Hepatocyte (in vitro differentiated cells): Measurements from ENCODE around the gene PCK1.

Experiments used
- CTCF ChIP-seq: fragments of 200-600 bp; sonication (generic); IDR thresholded peaks from 2 replicates; pipeline ENCODE4 v1.5.1; 2016; ENCODE audit warnings: antibody characterized with exemption, mild to moderate bottlenecking; ENCODE audit not compliant: poor library complexity
- EZH2phosphoT487 ChIP-seq: fragments of 200-600 bp; sonication (generic); IDR thresholded peaks from one replicate; pipeline ENCODE4 v1.6.1; 2018; ENCODE audit warnings: antibody characterized with exemption, mild to moderate bottlenecking, low read depth, moderate library complexity; ENCODE audit not compliant: unreplicated experiment, severe bottlenecking

DNA sequence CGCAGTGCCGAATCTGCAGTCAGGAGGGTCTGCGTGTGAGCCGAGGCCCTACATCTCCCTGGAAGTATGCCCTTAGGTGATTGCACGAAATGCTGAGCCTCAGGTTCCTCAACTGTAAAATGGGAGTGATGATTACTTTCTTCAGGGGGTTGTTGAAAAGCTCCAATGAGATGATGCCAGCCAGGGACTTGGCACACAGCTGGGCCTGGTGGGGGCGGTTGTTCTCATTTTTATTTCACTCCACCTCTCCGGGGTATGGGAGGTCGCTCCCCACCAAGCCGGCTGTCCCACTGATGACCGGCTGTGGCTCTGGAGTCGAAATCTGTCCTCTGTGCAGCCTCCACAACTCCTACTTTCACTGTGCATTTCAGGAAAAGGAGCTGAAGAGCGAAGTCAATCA, 8.1 kb downstream of the PCK1 start:
- TF ChIP-seq CTCF (no peak), EZH2phosphoT487 (no peak)
